Esophagus muscularis mucosa (tissue), 4 donors: Measurements from ENCODE around the gene TAP1. TPM values are rescaled to one million over a fixed set of nuclear protein-coding genes. Genes with fewer than 3 reads are reported as not detected.
A peak's percentile ranks its signal among the peaks of the same experiment; 100 is the strongest.

Experiments
- DNase-seq: peaks from one replicate; pipeline ENCODE4 v3.0.0-alpha.2; 2017; ENCODE audit errors: extremely low spot score
- H3K27ac ChIP-seq, 4 donors: fragments of 200-600 bp; sonication (generic); replicated peaks in 1 of 4; 1 replicate in 3 of 4; 2 replicates in 1 of 4; pipeline ENCODE4 v1.5.1; 2016 to 2019; ENCODE audit warnings: mild to moderate bottlenecking in 1 of 4
- H3K27me3 ChIP-seq, 4 donors: fragments of 200-600 bp; sonication (generic); one replicate each; pipeline versions ENCODE4 v1.5.1 to v1.6.0; 2016 to 2019
- H3K36me3 ChIP-seq, 4 donors: fragments of 200-600 bp; sonication (generic); one replicate each; pipeline ENCODE4 v1.5.1; 2016 to 2019
- H3K4me1 ChIP-seq, 4 donors: fragments of 200-600 bp; sonication (generic); one replicate each; pipeline ENCODE4 v1.5.1; 2016 to 2019
- H3K4me3 ChIP-seq, 4 donors: fragments of 200-600 bp; sonication (generic); 1 replicate in 2 of 4; 2 replicates in 2 of 4; pipeline ENCODE4 v1.5.1; 2016 to 2019; ENCODE audit warnings: mild to moderate bottlenecking in 4 of 4, moderate library complexity in 1 of 4
- H3K9me3 ChIP-seq, 4 donors: fragments of 200-600 bp; sonication (generic); 1 replicate in 3 of 4; 2 replicates in 1 of 4; pipeline ENCODE4 v1.5.1; 2016 to 2019
- EP300 ChIP-seq: sonication (generic); formaldehyde crosslinking; IDR thresholded peaks from one replicate; pipeline ENCODE4 v1.6.1; 2017; ENCODE audit warnings: antibody characterized with exemption
- POLR2A ChIP-seq: fragments of 450-650 bp; IDR thresholded peaks from one replicate; pipeline ENCODE4 v1.6.1; 2017; ENCODE audit warnings: antibody characterized with exemption, moderate library complexity, mild to moderate bottlenecking, low read depth
- POLR2AphosphoS5 ChIP-seq, 2 donors: sonication (generic); formaldehyde crosslinking; IDR thresholded peaks; one replicate each; pipeline ENCODE4 v1.6.1; 2017; ENCODE audit warnings: antibody characterized with exemption in 2 of 2
- WGBS: methylation state at CpG from one replicate; pipeline ENCODE4 v1.1.5; 2018; 5-methylcytosine and 5-hydroxymethylcytosine counted together
- intact Hi-C: fragments of 100-400 bp; cut with DNase I; formaldehyde crosslinking; loops from one replicate; pipeline ENCODE4 v1.15.1; 2023
- total RNA-seq, 4 donors: library from RNA; depleted of rRNA; stranded (reverse); fragments of >200 nt; gene quantifications; one replicate each; pipeline versions ENCODE4 v1.1.0 to v1.2.1, GENCODE V29; 2016
- TF ChIP-seq, protein P1 (sequence below), 3 experiments: fragments of 200-600 bp in 2 of 3; fragments of 450-650 bp in 1 of 3; sonication (generic) in 2 of 3; IDR thresholded peaks; one replicate each; pipeline ENCODE4 v1.5.1; 2017 to 2019; ENCODE audit warnings: antibody characterized with exemption in 3 of 3, mild to moderate bottlenecking in 2 of 3, moderate library complexity in 1 of 3

TAP1 gene
- total RNA-seq, 4 donors from 2014 or later, result 28.7 to 45.7 (median 34.8) TPM

GRCh38 chr6:32854376-32855178 lies 1.1 kb upstream of the TAP1 start:
- DNase-seq, result no peak
- peak overlapping the region; percentile 96 to 100 (median 98) for H3K27ac ChIP-seq
- WGBS, result 14% methylated on average over 22 of the region's 24 CpGs
- TF ChIP-seq EP300 (no peak), POLR2AphosphoS5 (IDR thresholded peaks at IDR 0.05) (no peak), POLR2A (no peak)
- TF ChIP-seq, protein P1, sequence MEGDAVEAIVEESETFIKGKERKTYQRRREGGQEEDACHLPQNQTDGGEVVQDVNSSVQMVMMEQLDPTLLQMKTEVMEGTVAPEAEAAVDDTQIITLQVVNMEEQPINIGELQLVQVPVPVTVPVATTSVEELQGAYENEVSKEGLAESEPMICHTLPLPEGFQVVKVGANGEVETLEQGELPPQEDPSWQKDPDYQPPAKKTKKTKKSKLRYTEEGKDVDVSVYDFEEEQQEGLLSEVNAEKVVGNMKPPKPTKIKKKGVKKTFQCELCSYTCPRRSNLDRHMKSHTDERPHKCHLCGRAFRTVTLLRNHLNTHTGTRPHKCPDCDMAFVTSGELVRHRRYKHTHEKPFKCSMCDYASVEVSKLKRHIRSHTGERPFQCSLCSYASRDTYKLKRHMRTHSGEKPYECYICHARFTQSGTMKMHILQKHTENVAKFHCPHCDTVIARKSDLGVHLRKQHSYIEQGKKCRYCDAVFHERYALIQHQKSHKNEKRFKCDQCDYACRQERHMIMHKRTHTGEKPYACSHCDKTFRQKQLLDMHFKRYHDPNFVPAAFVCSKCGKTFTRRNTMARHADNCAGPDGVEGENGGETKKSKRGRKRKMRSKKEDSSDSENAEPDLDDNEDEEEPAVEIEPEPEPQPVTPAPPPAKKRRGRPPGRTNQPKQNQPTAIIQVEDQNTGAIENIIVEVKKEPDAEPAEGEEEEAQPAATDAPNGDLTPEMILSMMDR (IDR thresholded peaks at IDR 0.05), result no peak
- peaks cover 13 to 38% (median 33%) of the 10 kb centered on the region in 4 donors for H3K4me1 ChIP-seq
- intact Hi-C loops, result no loop called here
- no peaks in the 10 kb centered on the region for H3K9me3 ChIP-seq
- H3K36me3 ChIP-seq, result peaks cover 6 to 47% (median 36%) of the 10 kb centered on the region in 4 donors
- no peaks in the 10 kb centered on the region for H3K27me3 ChIP-seq
- peak overlapping the region; percentile 79 to 96 (median 90) for H3K4me3 ChIP-seq

- no peak for TF ChIP-seq EP300
- TF ChIP-seq, protein P1 (IDR thresholded peaks at IDR 0.05), result no peak
- no peak for TF ChIP-seq POLR2AphosphoS5 (IDR thresholded peaks at IDR 0.05)
- no peak for TF ChIP-seq POLR2A
- H3K9me3 ChIP-seq, result no peaks in the 10 kb centered on the region
- H3K4me3 ChIP-seq, result peak overlapping the region; percentile 79 to 96 (median 90)
- H3K36me3 ChIP-seq, result peaks cover 7 to 48% (median 40%) of the 10 kb centered on the region in 4 donors
- H3K27me3 ChIP-seq, result no peaks in the 10 kb centered on the region
- DNase-seq, result peak; percentile 92
- H3K27ac ChIP-seq, result peak overlapping the region; percentile 96 to 100 (median 98)
- WGBS, result 0% methylated on average over 13 of the region's 41 CpGs
- H3K4me1 ChIP-seq, result peaks cover 13 to 43% (median 33%) of the 10 kb centered on the region in 4 donors
- intact Hi-C loops, result no loop called here
Measured at GRCh38 chr6:32852844-32853540, 512 bp downstream of the TAP1 start.

DNA sequence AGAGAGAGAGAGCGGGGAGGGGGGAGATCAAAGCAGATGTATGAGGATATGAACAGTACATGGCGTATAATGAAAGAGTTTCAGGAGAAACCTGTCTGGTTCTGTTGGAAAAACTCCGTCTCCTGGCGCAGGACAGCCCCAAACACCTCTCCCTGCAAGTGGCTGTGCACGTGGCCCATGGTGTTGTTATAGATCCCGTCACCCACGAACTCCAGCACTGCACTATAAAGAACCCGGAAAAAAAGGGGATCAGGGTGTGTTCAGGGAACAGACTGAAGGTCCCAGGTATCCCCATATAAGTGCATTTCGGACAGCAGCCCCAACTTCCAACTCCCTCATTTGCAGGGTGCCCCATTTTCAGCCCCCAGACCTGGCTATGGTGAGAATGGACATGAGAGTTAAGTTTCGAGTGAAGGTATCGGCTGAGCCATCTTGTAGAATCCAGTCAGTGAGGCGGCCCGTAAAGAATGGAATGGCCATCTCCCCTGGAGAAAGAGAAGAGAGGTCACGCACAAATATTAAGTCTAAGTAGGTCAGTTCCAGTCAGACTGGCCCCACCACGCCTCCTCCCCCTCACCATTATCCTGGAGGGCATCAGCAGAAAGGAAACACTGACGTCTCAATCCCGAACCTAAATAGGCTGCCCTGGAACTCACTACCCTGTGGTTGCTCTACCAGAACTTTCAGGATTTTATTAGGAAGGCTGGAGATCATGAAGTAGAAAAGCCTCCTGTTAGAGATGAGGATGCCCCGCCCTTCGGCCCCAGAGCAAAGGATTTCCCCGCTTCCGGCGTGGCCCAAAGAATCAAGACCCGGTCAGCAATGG lies 1.3 kb downstream of the TAP1 start:
- H3K4me1 ChIP-seq, result peaks cover 13 to 50% (median 33%) of the 10 kb centered on the region in 4 donors
- peak overlapping the region; percentile 96 to 100 (median 98) for H3K27ac ChIP-seq
- peak; percentile 92 for DNase-seq
- no peaks in the 10 kb centered on the region for H3K27me3 ChIP-seq
- intact Hi-C loops, result no loop called here
- H3K36me3 ChIP-seq, result peaks cover 14 to 48% (median 43%) of the 10 kb centered on the region in 4 donors
- H3K9me3 ChIP-seq, result no peaks in the 10 kb centered on the region
- TF ChIP-seq POLR2A, result no peak
- TF ChIP-seq, protein P1 (IDR thresholded peaks at IDR 0.05), result no peak
- TF ChIP-seq POLR2AphosphoS5 (IDR thresholded peaks at IDR 0.05), result no peak
- no peak for TF ChIP-seq EP300
- peak overlapping the region; percentile 79 to 96 (median 90) for H3K4me3 ChIP-seq
- 45% methylated on average over 23 of the region's 23 CpGs for WGBS

GRCh38 chr6:32851025-32851424 lies 2.5 kb downstream of the TAP1 start:
- no peaks in the 10 kb centered on the region for H3K27me3 ChIP-seq
- WGBS, result 87% methylated on average over 4 of the region's 4 CpGs
- intact Hi-C loops, result no loop called here
- H3K27ac ChIP-seq, result peak overlapping the region in 3 of 4 donors; percentile 98 to 100 (median 98)
- H3K36me3 ChIP-seq, result peaks cover 24 to 59% (median 53%) of the 10 kb centered on the region in 4 donors
- H3K4me1 ChIP-seq, result peaks cover 13 to 52% (median 37%) of the 10 kb centered on the region in 4 donors
- TF ChIP-seq POLR2A (no peak), POLR2AphosphoS5 (IDR thresholded peaks at IDR 0.05) (no peak)
- DNase-seq, result no peak
- no peaks in the 10 kb centered on the region for H3K9me3 ChIP-seq
- no peak overlapping the region for H3K4me3 ChIP-seq
